ENCODE data around the gene LINGO1. TPM values are rescaled to one million over a fixed set of nuclear protein-coding genes. Genes with fewer than 3 reads are reported as not detected.

Gene LINGO1
- total RNA-seq, 1 experiment from 2014 or later, result 51.3 TPM

- no peak for TF ChIP-seq JUN (CRISPR knock-in tag; IDR thresholded peaks at IDR 0.05)
- no peak for TF ChIP-seq ATF6 (CRISPR knock-in tag; IDR thresholded peaks at IDR 0.05)
These were observed 16.9 kb upstream of the LINGO1 start (continued) for GRCh38 chr15:77649610-77650009.

GRCh38 chr15:77649017-77649416 lies 16.3 kb upstream of the LINGO1 start:
- H3K27ac Mint-ChIP-seq, result peak overlapping the region; percentile 22; the same call in 1 of the 2 replicates
- no peak for ATAC-seq
- POLR2A ChIA-PET, result no interaction called here
- H3K36me3 Mint-ChIP-seq, result peaks cover 2% of the 10 kb centered on the region
- H3K4me1 Mint-ChIP-seq, result peaks cover 8% of the 10 kb centered on the region
- no peak for TF ChIP-seq E2F4 (CRISPR knock-in tag; IDR thresholded peaks at IDR 0.05; ENCODE audit: borderline replicate concordance, low read depth)
- TF ChIP-seq ETV6 (CRISPR knock-in tag; IDR thresholded peaks at IDR 0.05), result no peak
- no peak for TF ChIP-seq ZNF425 (CRISPR knock-in tag; conservative IDR thresholded peaks at IDR 0.05)
- no peak for TF ChIP-seq ZNF671 (CRISPR knock-in tag; IDR thresholded peaks at IDR 0.05)
- no peak for TF ChIP-seq FOXK1 (CRISPR knock-in tag; IDR thresholded peaks at IDR 0.05)
- TF ChIP-seq PRRX2 (CRISPR knock-in tag; IDR thresholded peaks at IDR 0.05), result no peak
- TF ChIP-seq NFE2L1 (CRISPR knock-in tag; IDR thresholded peaks at IDR 0.05), result no peak
- no peak for TF ChIP-seq E2F5 (CRISPR knock-in tag; IDR thresholded peaks at IDR 0.05)
- TF ChIP-seq FOXJ3 (CRISPR knock-in tag; IDR thresholded peaks at IDR 0.05; ENCODE audit: borderline replicate concordance), result no peak
- no peak for TF ChIP-seq NFATC4 (CRISPR knock-in tag; IDR thresholded peaks at IDR 0.05)
- no peak for TF ChIP-seq ZNF532 (CRISPR knock-in tag; IDR thresholded peaks at IDR 0.05; ENCODE audit: borderline replicate concordance)
- TF ChIP-seq HMGXB4 (CRISPR knock-in tag; IDR thresholded peaks at IDR 0.05), result no peak
- TF ChIP-seq ZBTB21 (CRISPR knock-in tag; IDR thresholded peaks at IDR 0.05; ENCODE audit: borderline replicate concordance), result no peak
- no peak for TF ChIP-seq CBFB (CRISPR knock-in tag; IDR thresholded peaks at IDR 0.05; ENCODE audit: low read depth)
- TF ChIP-seq HMGA2 (CRISPR knock-in tag; IDR thresholded peaks at IDR 0.05), result no peak
- no peak for TF ChIP-seq USF2 (CRISPR knock-in tag; IDR thresholded peaks at IDR 0.05)
- TF ChIP-seq ERG (CRISPR knock-in tag; IDR thresholded peaks at IDR 0.05), result no peak
- TF ChIP-seq ZNF416 (CRISPR knock-in tag; IDR thresholded peaks at IDR 0.05), result no peak
- TF ChIP-seq ZNF219 (CRISPR knock-in tag; IDR thresholded peaks at IDR 0.05; ENCODE audit: borderline replicate concordance), result no peak
- TF ChIP-seq EMX1 (CRISPR knock-in tag; IDR thresholded peaks at IDR 0.05), result no peak
- CTCF ChIA-PET, result interaction anchor here (0.9 to 2.2 kb wide), 4 partner anchors 14 to 172 kb away, joined by 4 to 7 read pairs (median 4); no protein-coding TSS in a partner anchor
- H3K4me3 Mint-ChIP-seq, result no peak overlapping the region
- peaks cover 3% of the 10 kb centered on the region; the same call in 1 of the 2 replicates for H3K27me3 Mint-ChIP-seq (ENCODE audit: low read depth)
- no peak for DNase-seq (ENCODE audit: low spot score)
- H3K9me3 Mint-ChIP-seq, result peaks cover 5% of the 10 kb centered on the region

Measured in WTC11 (cell line).